GM21526 (cell line): Measurements from ENCODE around the gene WWOX.

Source experiments
- ATAC-seq: cut with Tn5 transposase; IDR thresholded peaks from one replicate; pipeline ENCODE4 v1.9.1; 2021; ENCODE audit warnings: moderate library complexity; ENCODE audit not compliant: unreplicated experiment, low FRiP score

WWOX gene

GRCh38 chr16:78656887-78657286, 557.4 kb downstream of the WWOX start:
- ATAC-seq = no peak

GRCh38 chr16:78659216-78659615, 559.8 kb downstream of the WWOX start:
- ATAC-seq = no peak

GRCh38 chr16:78659668-78660217, 560.3 kb downstream of the WWOX start:
- ATAC-seq = no peak

- no peak for ATAC-seq
These were observed 561.3 kb downstream of the WWOX start for GRCh38 chr16:78660795-78661194.

- ATAC-seq = no peak
These were observed 564.2 kb downstream of the WWOX start for GRCh38 chr16:78663690-78664089.

GRCh38 chr16:78664811-78665772, 565.6 kb downstream of the WWOX start:
- ATAC-seq = no peak

GRCh38 chr16:78666318-78666717, 566.9 kb downstream of the WWOX start:
- ATAC-seq = no peak

GRCh38 chr16:78667675-78668074, 568.2 kb downstream of the WWOX start:
- no peak for ATAC-seq

GRCh38 chr16:78668393-78668792, 568.9 kb downstream of the WWOX start:
- no peak for ATAC-seq

GRCh38 chr16:78669994-78670393, 570.5 kb downstream of the WWOX start:
- no peak for ATAC-seq

GRCh38 chr16:78672779-78673556, 573.5 kb downstream of the WWOX start:
- no peak for ATAC-seq

GRCh38 chr16:78673884-78674283, 574.4 kb downstream of the WWOX start:
- no peak for ATAC-seq

GRCh38 chr16:78675312-78675711, 575.9 kb downstream of the WWOX start:
- ATAC-seq = no peak

- ATAC-seq = no peak
These were observed 576.7 kb downstream of the WWOX start for GRCh38 chr16:78675951-78676792.

- no peak for ATAC-seq
These were observed 577.8 kb downstream of the WWOX start for GRCh38 chr16:78677181-78677731.

- ATAC-seq = no peak
These were observed 580.1 kb downstream of the WWOX start for GRCh38 chr16:78679546-78679945.

GRCh38 chr16:78681743-78682142, 582.3 kb downstream of the WWOX start:
- ATAC-seq = no peak

GRCh38 chr16:78684030-78684611, 584.7 kb downstream of the WWOX start:
- no peak for ATAC-seq

GRCh38 chr16:78684655-78685375, 585.4 kb downstream of the WWOX start:
- ATAC-seq = no peak
